WTC11 (cell line): ENCODE data around the gene FDCSP. TPM values are rescaled to one million over a fixed set of nuclear protein-coding genes. Genes with fewer than 3 reads are reported as not detected.

Experiments
- ATAC-seq: fragments of 200-7000 bp; cut with Tn5 transposase; 2 replicates; pipeline ENCODE4 v1.10.0; 2021; ENCODE audit warnings: mild to moderate bottlenecking, moderate library complexity
- CTCF ChIA-PET: fragments of 300-600 bp; sonication (Branson Sonifier 250); formaldehyde crosslinking; loops from one replicate; lab custom pipeline; 2021; ENCODE audit warnings: antibody characterized with exemption; lab: Charles Lee
- POLR2A ChIA-PET: fragments of 350-600 bp; sonication (Branson Sonifier 250); formaldehyde crosslinking; loops from one replicate; lab custom pipeline; 2021; ENCODE audit warnings: antibody characterized with exemption; lab: Charles Lee
- DNase-seq: peaks from one replicate; pipeline ENCODE4 v3.0.0; 2021; ENCODE audit warnings: low spot score
- H3K27ac Mint-ChIP-seq: 2 replicates; pipeline ENCODE4 v1.8.0; 2021; ENCODE audit warnings: mixed read lengths
- H3K27me3 Mint-ChIP-seq: 2 replicates; pipeline ENCODE4 v1.8.0; 2021; ENCODE audit warnings: low read depth, mild to moderate bottlenecking, moderate library complexity, mixed read lengths
- H3K36me3 Mint-ChIP-seq: 2 replicates; pipeline ENCODE4 v1.8.0; 2021; ENCODE audit warnings: mixed read lengths
- H3K4me1 Mint-ChIP-seq: 2 replicates; pipeline ENCODE4 v1.8.0; 2022; ENCODE audit warnings: mixed read lengths
- H3K4me3 Mint-ChIP-seq: 2 replicates; pipeline ENCODE4 v1.8.0; 2021; ENCODE audit warnings: mild to moderate bottlenecking, moderate library complexity, mixed read lengths
- H3K9me3 Mint-ChIP-seq: 2 replicates; pipeline ENCODE4 v1.8.0; 2021; ENCODE audit warnings: mixed read lengths
- CREB1 ChIP-seq: sonication (generic); formaldehyde crosslinking; IDR thresholded peaks from 2 replicates; pipeline ENCODE4 v1.8.0; 2023; ENCODE audit warnings: mild to moderate bottlenecking, missing genetic modification reagents
- KAT7 ChIP-seq: sonication (generic); formaldehyde crosslinking; IDR thresholded peaks from 2 replicates; pipeline ENCODE4 v1.8.1; 2023; ENCODE audit warnings: missing genetic modification reagents, mild to moderate bottlenecking, borderline replicate concordance
- ZNF121 ChIP-seq: sonication (generic); formaldehyde crosslinking; IDR thresholded peaks from 2 replicates; pipeline ENCODE4 v1.8.0; 2023; ENCODE audit warnings: missing genetic modification reagents
- total RNA-seq: library from RNA; stranded (reverse); gene quantifications from 3 replicates; pipeline ENCODE4 v1.2.3, GENCODE V29; 2021
- TF ChIP-seq, protein P1 (sequence below): sonication (generic); formaldehyde crosslinking; IDR thresholded peaks from 2 replicates; pipeline ENCODE4 v1.8.1; 2023; ENCODE audit warnings: mild to moderate bottlenecking, missing genetic modification reagents

FDCSP gene
- total RNA-seq, 1 experiment from 2014 or later: not detected

GRCh38 chr4:70280567-70280966, 54.6 kb downstream of the FDCSP start:
- H3K9me3 Mint-ChIP-seq: no peaks in the 10 kb centered on the region

More at GRCh38 chr4:70280567-70280966, 54.6 kb downstream of the FDCSP start:
- H3K27me3 Mint-ChIP-seq: no peaks in the 10 kb centered on the region
- no peaks in the 10 kb centered on the region for H3K4me1 Mint-ChIP-seq
- ChIA-PET POLR2A (no interaction called here), CTCF (no interaction called here)
- ATAC-seq (no peak), DNase-seq (no peak)
- no peak overlapping the region for H3K4me3 Mint-ChIP-seq
- TF ChIP-seq ZNF121 (CRISPR knock-in tag): no peak
- TF ChIP-seq, protein P1, sequence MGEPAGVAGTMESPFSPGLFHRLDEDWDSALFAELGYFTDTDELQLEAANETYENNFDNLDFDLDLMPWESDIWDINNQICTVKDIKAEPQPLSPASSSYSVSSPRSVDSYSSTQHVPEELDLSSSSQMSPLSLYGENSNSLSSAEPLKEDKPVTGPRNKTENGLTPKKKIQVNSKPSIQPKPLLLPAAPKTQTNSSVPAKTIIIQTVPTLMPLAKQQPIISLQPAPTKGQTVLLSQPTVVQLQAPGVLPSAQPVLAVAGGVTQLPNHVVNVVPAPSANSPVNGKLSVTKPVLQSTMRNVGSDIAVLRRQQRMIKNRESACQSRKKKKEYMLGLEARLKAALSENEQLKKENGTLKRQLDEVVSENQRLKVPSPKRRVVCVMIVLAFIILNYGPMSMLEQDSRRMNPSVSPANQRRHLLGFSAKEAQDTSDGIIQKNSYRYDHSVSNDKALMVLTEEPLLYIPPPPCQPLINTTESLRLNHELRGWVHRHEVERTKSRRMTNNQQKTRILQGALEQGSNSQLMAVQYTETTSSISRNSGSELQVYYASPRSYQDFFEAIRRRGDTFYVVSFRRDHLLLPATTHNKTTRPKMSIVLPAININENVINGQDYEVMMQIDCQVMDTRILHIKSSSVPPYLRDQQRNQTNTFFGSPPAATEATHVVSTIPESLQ (CRISPR knock-in tag): no peak
- TF ChIP-seq KAT7: no peak
- no peak for TF ChIP-seq CREB1
- no peak overlapping the region for H3K27ac Mint-ChIP-seq
- H3K36me3 Mint-ChIP-seq: no peaks in the 10 kb centered on the region

Other genes with a start within 250 kb of the FDCSP start
- not detected in 3 replicates for gene STATH, start 230.2 kb upstream of the FDCSP start, total RNA-seq
- gene HTN3, start 197.7 kb upstream of the FDCSP start, total RNA-seq: not detected in 3 replicates
- gene HTN1, start 175.7 kb upstream of the FDCSP start, total RNA-seq: not detected in 3 replicates
- gene PRR27, start 71.9 kb upstream of the FDCSP start, total RNA-seq: not detected in 3 replicates
- gene ODAM, start 30.4 kb upstream of the FDCSP start, total RNA-seq: not detected in 3 replicates
- not detected in 3 replicates for gene CSN3, start 16.5 kb downstream of the FDCSP start, total RNA-seq
- gene CABS1, start 108.9 kb downstream of the FDCSP start, total RNA-seq: not detected in 3 replicates
- not detected in 3 replicates for gene SMR3A, start 134.6 kb downstream of the FDCSP start, total RNA-seq
- gene SMR3B, start 157.0 kb downstream of the FDCSP start, total RNA-seq: not detected in 3 replicates
- not detected in 3 replicates for gene OPRPN, start 171.8 kb downstream of the FDCSP start, total RNA-seq
- gene MUC7, start 246.1 kb downstream of the FDCSP start, total RNA-seq: not detected in 3 replicates